A549 (cell line): ENCODE data around the gene SHMT2. TPM values are rescaled to one million over a fixed set of nuclear protein-coding genes. Genes with fewer than 3 reads are reported as not detected.
A peak's percentile ranks its signal among the peaks of the same experiment; 100 is the strongest.

Source experiments
- ATAC-seq, 2 experiments: fragments of 200-7000 bp in 1 of 2; fragments of >200 bp in 1 of 2; cut with Nextera tagmentation in 1 of 2; cut with Tn5 transposase in 1 of 2; 3 replicates each; pipeline versions ENCODE4 v1.8.0 to v1.9.1; 2018 to 2020; ENCODE audit warnings: mild to moderate bottlenecking in 1 of 2, moderate library complexity in 1 of 2
- CTCF ChIA-PET: fragments of 300-600 bp; sonication (Branson Sonifier 250); formaldehyde crosslinking; extraction: SDS; loops from one replicate; lab custom pipeline; 2021; ENCODE audit warnings: antibody characterized with exemption, inconsistent platforms; lab: Yijun Ruan, JAX
- POLR2A ChIA-PET: fragments of 350-600 bp; formaldehyde crosslinking; extraction: SDS; loops from one replicate; lab custom pipeline; 2021; ENCODE audit warnings: antibody characterized with exemption, inconsistent platforms; lab: Yijun Ruan, JAX
- DNase-seq, 2 experiments: peaks; one replicate each; pipeline versions ENCODE4 v3.0.0 to v3.0.0-alpha.2; 2011 to 2016; ENCODE audit warnings: low read depth in 1 of 2, low spot score in 1 of 2
- FAIRE-seq: peaks from 2 replicates; lab custom pipeline; 2011; peaks lifted over from hg19 to GRCh38; lab: Jason Lieb, UNC
- H3K27ac ChIP-seq, 2 experiments: fragments of >200 bp; sonication (Bioruptor Twin); formaldehyde crosslinking; 3 replicates each; pipeline ENCODE4 v1.5.1; 2016 to 2017
- H3K4me1 ChIP-seq: fragments of >200 bp; sonication (Bioruptor Twin); formaldehyde crosslinking; 3 replicates; pipeline ENCODE4 v1.6.1; 2016
- H3K4me2 ChIP-seq: fragments of >200 bp; sonication (Bioruptor Twin); formaldehyde crosslinking; 3 replicates; pipeline ENCODE4 v1.6.1; 2016
- H3K4me3 ChIP-seq: fragments of >200 bp; sonication (Bioruptor Twin); formaldehyde crosslinking; 3 replicates; pipeline ENCODE4 v1.5.1; 2016
- H3K9me3 ChIP-seq: fragments of >200 bp; sonication (Bioruptor Twin); formaldehyde crosslinking; 3 replicates; pipeline ENCODE4 v1.6.1; 2016
- CBX2 ChIP-seq: fragments of 200-600 bp; sonication (generic); IDR thresholded peaks from 2 replicates; pipeline ENCODE4 v1.6.1; 2016; ENCODE audit warnings: low read depth, mild to moderate bottlenecking, borderline replicate concordance
- CBX8 ChIP-seq: fragments of 200-600 bp; sonication (generic); IDR thresholded peaks from 2 replicates; pipeline ENCODE4 v1.6.1; 2016
- FOSB ChIP-seq: fragments of 250-450 bp; sonication (Bioruptor Pico); IDR thresholded peaks from 2 replicates; pipeline ENCODE4 v1.5.0; 2020; ENCODE audit warnings: mild to moderate bottlenecking, moderate library complexity
- FOSL2 ChIP-seq, 2 experiments: fragments of 450-650 bp in 1 of 2; fragments of >200 bp in 1 of 2; sonication (Bioruptor Twin) in 1 of 2; formaldehyde crosslinking; IDR thresholded peaks; 2 replicates each; pipeline versions ENCODE4 v1.5.0 to v1.6.1; 2016 to 2020; ENCODE audit warnings: mild to moderate bottlenecking in 1 of 2, moderate library complexity in 1 of 2
- JUNB ChIP-seq: fragments of >200 bp; sonication (Bioruptor Twin); formaldehyde crosslinking; IDR thresholded peaks from 2 replicates; pipeline ENCODE4 v1.6.1; 2016
- KDM5A ChIP-seq: fragments of 200-600 bp; sonication (generic); IDR thresholded peaks from 2 replicates; pipeline ENCODE4 v1.6.1; 2016; ENCODE audit warnings: antibody characterized with exemption, mild to moderate bottlenecking
- MAFK ChIP-seq: fragments of 450-650 bp; IDR thresholded peaks from 2 replicates; pipeline ENCODE4 v1.6.1; 2014; ENCODE audit not compliant: partially characterized antibody
- NFE2L2 ChIP-seq: fragments of 150-350 bp; conservative IDR thresholded peaks from 2 replicates; pipeline ENCODE4 v1.6.1; 2014; ENCODE audit warnings: low read length
- NPAS2 ChIP-seq: fragments of 250-450 bp; sonication (Bioruptor Pico); IDR thresholded peaks from 2 replicates; pipeline ENCODE4 v1.8.0; 2022; ENCODE audit warnings: mild to moderate bottlenecking, moderate library complexity, borderline replicate concordance
- NR3C1 ChIP-seq: fragments of >200 bp; sonication (Bioruptor Twin); formaldehyde crosslinking; IDR thresholded peaks from 3 replicates; pipeline ENCODE4 v1.6.1; 2017
- PHF8 ChIP-seq: fragments of 200-600 bp; sonication (generic); IDR thresholded peaks from 2 replicates; pipeline ENCODE4 v1.6.1; 2016; ENCODE audit warnings: low read depth, mild to moderate bottlenecking, antibody characterized with exemption, moderate library complexity, borderline replicate concordance
- POLR2A ChIP-seq: IDR thresholded peaks from 2 replicates; pipeline ENCODE4 v1.6.1; 2012; ENCODE audit warnings: mild to moderate bottlenecking, low read length
- RCOR1 ChIP-seq: fragments of 150-350 bp; IDR thresholded peaks from 2 replicates; pipeline ENCODE4 v1.6.1; 2014; ENCODE audit warnings: antibody characterized with exemption, low read length, low read depth
- SMC3 ChIP-seq: fragments of >200 bp; sonication (Bioruptor Twin); formaldehyde crosslinking; IDR thresholded peaks from 3 replicates; pipeline ENCODE4 v1.6.1; 2018; ENCODE audit warnings: inconsistent platforms
- ZC3H11A ChIP-seq: fragments of 450-650 bp; IDR thresholded peaks from 2 replicates; pipeline ENCODE4 v1.6.1; 2014; ENCODE audit warnings: antibody characterized with exemption, mild to moderate bottlenecking
- ZNF302 ChIP-seq: fragments of 250-450 bp; sonication (Bioruptor Pico); IDR thresholded peaks from 2 replicates; pipeline ENCODE4 v1.9.0; 2021; ENCODE audit warnings: inconsistent platforms, mild to moderate bottlenecking, moderate library complexity
- ZSCAN20 ChIP-seq: fragments of 250-450 bp; sonication (Bioruptor Pico); IDR thresholded peaks from 2 replicates; pipeline ENCODE4 v1.8.0; 2022; ENCODE audit warnings: mild to moderate bottlenecking, moderate library complexity
- WGBS: methylation state at CpG from one replicate; pipeline ENCODE4 v1.1.6; 2017; ENCODE audit errors: missing lambda C conversion rate; 5-methylcytosine and 5-hydroxymethylcytosine counted together
- polyA plus RNA-seq, 4 experiments: library from polyadenylated mRNA; depleted of rRNA in 3 of 4; stranded (reverse); fragments of >200 nt; fragmentation: RNase III in 1 of 4; extraction: RNeasy Plus Mini Kit Qiagen cat#74134 plus additional on column Dnase treatment in 1 of 4; gene quantifications; 2 replicates in 3 of 4; 3 replicates in 1 of 4; pipeline ENCODE4 v1.2.3, GENCODE V29; 2011 to 2017
- TF ChIP-seq, protein P1 (sequence below): fragments of >200 bp; sonication (Bioruptor Twin); formaldehyde crosslinking; IDR thresholded peaks from 3 replicates; pipeline ENCODE4 v1.5.1; 2016
- TF ChIP-seq, protein P2 (sequence below): fragments of >200 bp; sonication (Bioruptor Twin); formaldehyde crosslinking; IDR thresholded peaks from 2 replicates; pipeline ENCODE4 v1.6.1; 2016
- TF ChIP-seq, protein P3 (sequence below): IDR thresholded peaks from 2 replicates; pipeline ENCODE4 v1.6.1; 2012
- TF ChIP-seq, protein P4 (sequence below): fragments of >200 bp; sonication (Bioruptor Twin); formaldehyde crosslinking; IDR thresholded peaks from 3 replicates; pipeline ENCODE4 v1.6.1; 2016

Gene SHMT2
- polyA plus RNA-seq, 2 of the 4 experiments (the other 2 are of a cell fraction) = 113 to 156 TPM

DNA sequence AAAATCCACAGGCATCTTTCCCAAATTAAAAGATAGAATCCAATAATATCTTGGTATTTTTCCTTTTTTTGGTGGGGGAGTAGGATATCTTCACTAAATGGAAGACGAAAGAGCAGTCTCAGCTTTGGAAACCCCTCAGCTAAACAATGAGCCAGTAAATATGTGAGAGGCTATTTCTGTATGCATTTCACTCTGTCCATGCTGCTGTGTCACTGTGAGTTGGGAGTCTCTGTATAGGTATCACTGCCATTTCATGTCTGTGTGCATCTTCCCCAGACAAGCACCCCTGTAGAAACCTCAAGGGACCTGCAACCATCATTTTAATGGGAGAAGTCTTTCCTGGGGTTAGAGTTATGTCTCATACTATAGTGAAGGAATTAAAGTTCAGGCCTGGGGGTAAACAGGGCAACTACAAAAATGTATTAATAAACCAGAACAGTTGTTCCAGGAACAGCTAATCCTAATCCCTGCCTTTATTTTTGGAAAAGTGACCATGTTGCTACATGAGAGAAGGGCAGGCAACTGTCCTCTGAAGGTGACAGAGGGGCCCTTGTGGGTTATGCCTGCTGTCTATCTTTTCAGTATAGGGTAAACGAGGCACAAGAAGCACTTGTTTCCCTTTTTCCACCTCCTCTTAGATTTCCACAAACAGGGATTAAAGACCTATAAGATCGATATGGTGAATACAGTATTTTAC, 32.8 kb downstream of the SHMT2 start:
- 68% methylated on average over 3 of the region's 3 CpGs for WGBS
- H3K27ac ChIP-seq = no peak overlapping the region
- no peak for ATAC-seq
- no peak overlapping the region for H3K4me3 ChIP-seq
- no peak for DNase-seq
- no peak overlapping the region for H3K4me2 ChIP-seq
- CTCF ChIA-PET = interaction anchor here (0.7 to 18.3 kb wide), 10 partner anchors 14 to 204 kb away, joined by 3 to 316 read pairs (median 4); partner anchors contain the start of genes GLI1, INHBE and STAC3
- no peaks in the 10 kb centered on the region for H3K9me3 ChIP-seq
- FAIRE-seq = no peak
- POLR2A ChIA-PET = no interaction called here
- TF ChIP-seq MAFK = no peak
- no peak for TF ChIP-seq ZC3H11A
- TF ChIP-seq FOSL2 (IDR thresholded peaks at IDR 0.05) = no peak
- TF ChIP-seq FOSL2 (CRISPR knock-in tag; IDR thresholded peaks at IDR 0.05) = no peak
- TF ChIP-seq, protein P1, sequence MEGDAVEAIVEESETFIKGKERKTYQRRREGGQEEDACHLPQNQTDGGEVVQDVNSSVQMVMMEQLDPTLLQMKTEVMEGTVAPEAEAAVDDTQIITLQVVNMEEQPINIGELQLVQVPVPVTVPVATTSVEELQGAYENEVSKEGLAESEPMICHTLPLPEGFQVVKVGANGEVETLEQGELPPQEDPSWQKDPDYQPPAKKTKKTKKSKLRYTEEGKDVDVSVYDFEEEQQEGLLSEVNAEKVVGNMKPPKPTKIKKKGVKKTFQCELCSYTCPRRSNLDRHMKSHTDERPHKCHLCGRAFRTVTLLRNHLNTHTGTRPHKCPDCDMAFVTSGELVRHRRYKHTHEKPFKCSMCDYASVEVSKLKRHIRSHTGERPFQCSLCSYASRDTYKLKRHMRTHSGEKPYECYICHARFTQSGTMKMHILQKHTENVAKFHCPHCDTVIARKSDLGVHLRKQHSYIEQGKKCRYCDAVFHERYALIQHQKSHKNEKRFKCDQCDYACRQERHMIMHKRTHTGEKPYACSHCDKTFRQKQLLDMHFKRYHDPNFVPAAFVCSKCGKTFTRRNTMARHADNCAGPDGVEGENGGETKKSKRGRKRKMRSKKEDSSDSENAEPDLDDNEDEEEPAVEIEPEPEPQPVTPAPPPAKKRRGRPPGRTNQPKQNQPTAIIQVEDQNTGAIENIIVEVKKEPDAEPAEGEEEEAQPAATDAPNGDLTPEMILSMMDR = no peak
- TF ChIP-seq CBX8 = no peak
- no peak for TF ChIP-seq CBX2
- TF ChIP-seq ZSCAN20 (CRISPR knock-in tag) = no peak
- TF ChIP-seq RCOR1 = no peak
- no peak for TF ChIP-seq POLR2A
- TF ChIP-seq, protein P2, sequence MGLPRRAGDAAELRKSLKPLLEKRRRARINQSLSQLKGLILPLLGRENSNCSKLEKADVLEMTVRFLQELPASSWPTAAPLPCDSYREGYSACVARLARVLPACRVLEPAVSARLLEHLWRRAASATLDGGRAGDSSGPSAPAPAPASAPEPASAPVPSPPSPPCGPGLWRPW = no peak
- 0 out of 3 replicates have a peak, but pooled peaks cover 3% of the 10 kb centered on the region for H3K4me1 ChIP-seq

DNA sequence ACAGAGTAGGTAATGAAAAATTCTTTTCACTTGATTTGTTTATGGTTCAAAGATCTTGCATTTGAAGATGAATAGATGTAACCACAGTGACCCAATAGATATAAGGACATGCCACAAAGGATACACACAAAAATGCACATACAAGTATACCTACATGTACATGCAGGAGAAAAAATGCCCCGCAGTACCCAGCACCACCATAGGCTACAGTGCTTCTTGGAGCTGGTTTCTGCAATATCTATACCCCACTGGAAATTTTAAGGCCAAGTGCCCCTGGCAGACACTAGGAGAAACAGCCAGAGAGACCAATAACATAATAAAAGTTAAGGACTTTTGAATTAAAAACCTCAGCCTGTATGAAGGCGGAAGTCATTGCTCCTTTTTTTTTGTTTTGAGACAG, 33.6 kb downstream of the SHMT2 start:
- H3K27ac ChIP-seq = no peak overlapping the region
- CTCF ChIA-PET = interaction anchor here (0.6 to 18.3 kb wide), 15 partner anchors 8 to 292 kb away, joined by 3 to 316 read pairs (median 4); partner anchors contain the start of genes GLI1, INHBE and STAC3
- POLR2A ChIA-PET = no interaction called here
- H3K4me2 ChIP-seq = no peak overlapping the region
- ATAC-seq (peak in 1 of 2 experiments; percentile 58; a peak in 3 of 6 replicates), DNase-seq (no peak), FAIRE-seq (no peak)
- no peaks in the 10 kb centered on the region for H3K9me3 ChIP-seq
- no peak overlapping the region for H3K4me3 ChIP-seq
- TF ChIP-seq NR3C1 = no peak
- no peak for TF ChIP-seq JUNB
- TF ChIP-seq, protein P3, sequence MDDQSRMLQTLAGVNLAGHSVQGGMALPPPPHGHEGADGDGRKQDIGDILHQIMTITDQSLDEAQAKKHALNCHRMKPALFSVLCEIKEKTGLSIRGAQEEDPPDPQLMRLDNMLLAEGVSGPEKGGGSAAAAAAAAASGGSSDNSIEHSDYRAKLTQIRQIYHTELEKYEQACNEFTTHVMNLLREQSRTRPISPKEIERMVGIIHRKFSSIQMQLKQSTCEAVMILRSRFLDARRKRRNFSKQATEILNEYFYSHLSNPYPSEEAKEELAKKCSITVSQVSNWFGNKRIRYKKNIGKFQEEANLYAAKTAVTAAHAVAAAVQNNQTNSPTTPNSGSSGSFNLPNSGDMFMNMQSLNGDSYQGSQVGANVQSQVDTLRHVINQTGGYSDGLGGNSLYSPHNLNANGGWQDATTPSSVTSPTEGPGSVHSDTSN = no peak
- TF ChIP-seq SMC3 = no peak
- TF ChIP-seq, protein P4, sequence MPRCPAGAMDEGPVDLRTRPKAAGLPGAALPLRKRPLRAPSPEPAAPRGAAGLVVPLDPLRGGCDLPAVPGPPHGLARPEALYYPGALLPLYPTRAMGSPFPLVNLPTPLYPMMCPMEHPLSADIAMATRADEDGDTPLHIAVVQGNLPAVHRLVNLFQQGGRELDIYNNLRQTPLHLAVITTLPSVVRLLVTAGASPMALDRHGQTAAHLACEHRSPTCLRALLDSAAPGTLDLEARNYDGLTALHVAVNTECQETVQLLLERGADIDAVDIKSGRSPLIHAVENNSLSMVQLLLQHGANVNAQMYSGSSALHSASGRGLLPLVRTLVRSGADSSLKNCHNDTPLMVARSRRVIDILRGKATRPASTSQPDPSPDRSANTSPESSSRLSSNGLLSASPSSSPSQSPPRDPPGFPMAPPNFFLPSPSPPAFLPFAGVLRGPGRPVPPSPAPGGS = no peak
- TF ChIP-seq KDM5A = no peak
- TF ChIP-seq NPAS2 = no peak
- no peak for TF ChIP-seq NFE2L2
- TF ChIP-seq ZNF302 (CRISPR knock-in tag) = no peak
- TF ChIP-seq PHF8 = no peak
- no peak for TF ChIP-seq FOSB (CRISPR knock-in tag)
- WGBS = 42% methylated on average over 2 of the region's 2 CpGs
- 0 out of 3 replicates have a peak, but pooled peaks cover 3% of the 10 kb centered on the region for H3K4me1 ChIP-seq
